ENCODE results near the gene HUNK.

GRCh38 chr21:32003411-32003810 is 130.6 kb downstream of the HUNK start:
- TF ChIP-seq POLR2A (IDR thresholded peaks at IDR 0.05; ENCODE audit: control extremely low read depth in 1 of 2, low read depth in 2 of 2, low read length in 2 of 2) = no peak
- no peak for TF ChIP-seq CTCF (IDR thresholded peaks at IDR 0.05; ENCODE audit: control extremely low read depth in 1 of 3, insufficient read depth in 1 of 3, low read depth in 1 of 3, low read length in 3 of 3)
- TF ChIP-seq POLR2AphosphoS5 (IDR thresholded peaks at IDR 0.05; ENCODE audit: low read depth, low read length) = no peak
- TF ChIP-seq, protein P1, sequence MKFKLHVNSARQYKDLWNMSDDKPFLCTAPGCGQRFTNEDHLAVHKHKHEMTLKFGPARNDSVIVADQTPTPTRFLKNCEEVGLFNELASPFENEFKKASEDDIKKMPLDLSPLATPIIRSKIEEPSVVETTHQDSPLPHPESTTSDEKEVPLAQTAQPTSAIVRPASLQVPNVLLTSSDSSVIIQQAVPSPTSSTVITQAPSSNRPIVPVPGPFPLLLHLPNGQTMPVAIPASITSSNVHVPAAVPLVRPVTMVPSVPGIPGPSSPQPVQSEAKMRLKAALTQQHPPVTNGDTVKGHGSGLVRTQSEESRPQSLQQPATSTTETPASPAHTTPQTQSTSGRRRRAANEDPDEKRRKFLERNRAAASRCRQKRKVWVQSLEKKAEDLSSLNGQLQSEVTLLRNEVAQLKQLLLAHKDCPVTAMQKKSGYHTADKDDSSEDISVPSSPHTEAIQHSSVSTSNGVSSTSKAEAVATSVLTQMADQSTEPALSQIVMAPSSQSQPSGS (IDR thresholded peaks at IDR 0.05; ENCODE audit: low read length) = no peak
- TF ChIP-seq YY1 (IDR thresholded peaks at IDR 0.05; ENCODE audit: low read depth, low read length) = no peak
- TF ChIP-seq EZH2 (IDR thresholded peaks at IDR 0.05; ENCODE audit: low read depth, low read length, severe bottlenecking) = no peak
- no peak for TF ChIP-seq BCL11A (IDR thresholded peaks at IDR 0.05; ENCODE audit: low read depth in 2 of 2, low read length in 2 of 2)
- TF ChIP-seq BRCA1 (IDR thresholded peaks at IDR 0.05; ENCODE audit: low read depth, low read length) = no peak
- no peak for TF ChIP-seq JUND (IDR thresholded peaks at IDR 0.05; ENCODE audit: low read length)
- TF ChIP-seq TEAD4 (IDR thresholded peaks at IDR 0.05; ENCODE audit: low read depth, low read length) = no peak
- TF ChIP-seq KDM5A (IDR thresholded peaks at IDR 0.05; ENCODE audit: low read length) = no peak
